HL-60 (cell line): Measurements from ENCODE around the gene GRM8.

ENCODE experiments used
- GABPA ChIP-seq: IDR thresholded peaks from 2 replicates; pipeline ENCODE4 v1.6.1; 2012; ENCODE audit warnings: low read depth
- POLR2AphosphoS5 ChIP-seq: IDR thresholded peaks from 2 replicates; pipeline ENCODE4 v1.6.1; 2012; ENCODE audit warnings: low read depth
- SPI1 ChIP-seq: IDR thresholded peaks from 2 replicates; pipeline ENCODE4 v1.6.1; 2012; ENCODE audit warnings: low read depth, mild to moderate bottlenecking, borderline replicate concordance
- TF ChIP-seq, protein P1 (sequence below): IDR thresholded peaks from one replicate; pipeline ENCODE4 v1.5.1; 2011; ENCODE audit warnings: low read length, control low read depth, inconsistent platforms; ENCODE audit not compliant: insufficient read depth
- TF ChIP-seq, protein P2 (sequence below): IDR thresholded peaks from 2 replicates; pipeline ENCODE4 v1.6.1; 2012; ENCODE audit warnings: low read depth; ENCODE audit not compliant: insufficient replicate concordance

DNA sequence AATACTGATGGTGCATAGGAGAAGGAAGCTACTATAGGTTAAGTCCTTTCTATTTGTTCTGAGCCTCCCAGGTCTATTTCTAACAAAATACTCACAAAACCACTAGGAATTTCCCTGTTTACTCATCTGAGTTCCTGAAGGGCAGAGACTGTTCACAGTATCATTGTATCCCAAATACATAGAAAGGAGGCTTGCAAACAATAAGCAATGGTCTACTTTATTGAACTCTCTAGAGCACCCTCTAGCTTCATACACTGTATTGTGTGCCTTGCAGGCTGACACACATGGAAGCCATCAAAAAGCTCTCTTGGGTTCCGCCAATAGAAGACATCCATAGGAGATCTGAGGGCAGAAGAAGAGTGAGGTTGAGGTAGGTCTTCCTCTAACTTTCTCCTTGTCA, 826.1 kb downstream of the GRM8 start:
- TF ChIP-seq, protein P1, sequence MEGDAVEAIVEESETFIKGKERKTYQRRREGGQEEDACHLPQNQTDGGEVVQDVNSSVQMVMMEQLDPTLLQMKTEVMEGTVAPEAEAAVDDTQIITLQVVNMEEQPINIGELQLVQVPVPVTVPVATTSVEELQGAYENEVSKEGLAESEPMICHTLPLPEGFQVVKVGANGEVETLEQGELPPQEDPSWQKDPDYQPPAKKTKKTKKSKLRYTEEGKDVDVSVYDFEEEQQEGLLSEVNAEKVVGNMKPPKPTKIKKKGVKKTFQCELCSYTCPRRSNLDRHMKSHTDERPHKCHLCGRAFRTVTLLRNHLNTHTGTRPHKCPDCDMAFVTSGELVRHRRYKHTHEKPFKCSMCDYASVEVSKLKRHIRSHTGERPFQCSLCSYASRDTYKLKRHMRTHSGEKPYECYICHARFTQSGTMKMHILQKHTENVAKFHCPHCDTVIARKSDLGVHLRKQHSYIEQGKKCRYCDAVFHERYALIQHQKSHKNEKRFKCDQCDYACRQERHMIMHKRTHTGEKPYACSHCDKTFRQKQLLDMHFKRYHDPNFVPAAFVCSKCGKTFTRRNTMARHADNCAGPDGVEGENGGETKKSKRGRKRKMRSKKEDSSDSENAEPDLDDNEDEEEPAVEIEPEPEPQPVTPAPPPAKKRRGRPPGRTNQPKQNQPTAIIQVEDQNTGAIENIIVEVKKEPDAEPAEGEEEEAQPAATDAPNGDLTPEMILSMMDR, result no peak
- TF ChIP-seq, protein P2, sequence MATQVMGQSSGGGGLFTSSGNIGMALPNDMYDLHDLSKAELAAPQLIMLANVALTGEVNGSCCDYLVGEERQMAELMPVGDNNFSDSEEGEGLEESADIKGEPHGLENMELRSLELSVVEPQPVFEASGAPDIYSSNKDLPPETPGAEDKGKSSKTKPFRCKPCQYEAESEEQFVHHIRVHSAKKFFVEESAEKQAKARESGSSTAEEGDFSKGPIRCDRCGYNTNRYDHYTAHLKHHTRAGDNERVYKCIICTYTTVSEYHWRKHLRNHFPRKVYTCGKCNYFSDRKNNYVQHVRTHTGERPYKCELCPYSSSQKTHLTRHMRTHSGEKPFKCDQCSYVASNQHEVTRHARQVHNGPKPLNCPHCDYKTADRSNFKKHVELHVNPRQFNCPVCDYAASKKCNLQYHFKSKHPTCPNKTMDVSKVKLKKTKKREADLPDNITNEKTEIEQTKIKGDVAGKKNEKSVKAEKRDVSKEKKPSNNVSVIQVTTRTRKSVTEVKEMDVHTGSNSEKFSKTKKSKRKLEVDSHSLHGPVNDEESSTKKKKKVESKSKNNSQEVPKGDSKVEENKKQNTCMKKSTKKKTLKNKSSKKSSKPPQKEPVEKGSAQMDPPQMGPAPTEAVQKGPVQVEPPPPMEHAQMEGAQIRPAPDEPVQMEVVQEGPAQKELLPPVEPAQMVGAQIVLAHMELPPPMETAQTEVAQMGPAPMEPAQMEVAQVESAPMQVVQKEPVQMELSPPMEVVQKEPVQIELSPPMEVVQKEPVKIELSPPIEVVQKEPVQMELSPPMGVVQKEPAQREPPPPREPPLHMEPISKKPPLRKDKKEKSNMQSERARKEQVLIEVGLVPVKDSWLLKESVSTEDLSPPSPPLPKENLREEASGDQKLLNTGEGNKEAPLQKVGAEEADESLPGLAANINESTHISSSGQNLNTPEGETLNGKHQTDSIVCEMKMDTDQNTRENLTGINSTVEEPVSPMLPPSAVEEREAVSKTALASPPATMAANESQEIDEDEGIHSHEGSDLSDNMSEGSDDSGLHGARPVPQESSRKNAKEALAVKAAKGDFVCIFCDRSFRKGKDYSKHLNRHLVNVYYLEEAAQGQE, result no peak
- TF ChIP-seq GABPA (no peak), POLR2AphosphoS5 (no peak), SPI1 (no peak)
